Measurements from ENCODE around the gene SORL1. TPM values are rescaled to one million over a fixed set of nuclear protein-coding genes. Genes with fewer than 3 reads are reported as not detected.
"Not testable (repeated sequence)": the region's sequence is repeated elsewhere in the genome, so short reads cannot be mapped to it uniquely, and the experiment has no call there.

The SORL1 gene
- total RNA-seq, 1 donor from 2014 or later: under 0.01 TPM

- DNase-seq (ENCODE audit: low read depth in 2 of 2): no peak
These were observed 112.0 kb downstream of the SORL1 start for GRCh38 chr11:121563900-121564822.

- no peak for DNase-seq (ENCODE audit: low read depth in 2 of 2)
These were observed 113.0 kb downstream of the SORL1 start for GRCh38 chr11:121564948-121565684.

GRCh38 chr11:121566279-121567168 is 114.4 kb downstream of the SORL1 start:
- DNase-seq (ENCODE audit: low read depth in 2 of 2): no peak

- DNase-seq (ENCODE audit: low read depth in 2 of 2): no peak
These were observed 115.9 kb downstream of the SORL1 start for GRCh38 chr11:121567995-121568394.

GRCh38 chr11:121569332-121570299 is 117.5 kb downstream of the SORL1 start:
- not testable (repeated sequence) for DNase-seq (ENCODE audit: low read depth in 2 of 2)

- DNase-seq (ENCODE audit: low read depth in 2 of 2): no peak
These were observed 118.3 kb downstream of the SORL1 start for GRCh38 chr11:121570453-121570852.

- DNase-seq (ENCODE audit: low read depth in 2 of 2): no peak
These were observed 119.4 kb downstream of the SORL1 start for GRCh38 chr11:121571506-121571905.

- no peak for DNase-seq (ENCODE audit: low read depth in 2 of 2)
These were observed 120.5 kb downstream of the SORL1 start for GRCh38 chr11:121572571-121573059.

- no peak for DNase-seq (ENCODE audit: low read depth in 2 of 2)
These were observed 122.7 kb downstream of the SORL1 start for GRCh38 chr11:121574801-121575200.

GRCh38 chr11:121575250-121575962 is 123.3 kb downstream of the SORL1 start:
- no peak for DNase-seq (ENCODE audit: low read depth in 2 of 2)

GRCh38 chr11:121575963-121576290 is 123.8 kb downstream of the SORL1 start:
- DNase-seq (ENCODE audit: low read depth in 2 of 2): no peak

- no peak for DNase-seq (ENCODE audit: low read depth in 2 of 2)
These were observed 124.4 kb downstream of the SORL1 start for GRCh38 chr11:121576531-121576930.

GRCh38 chr11:121577106-121577848 is 125.2 kb downstream of the SORL1 start:
- no peak for DNase-seq (ENCODE audit: low read depth in 2 of 2)

GRCh38 chr11:121578251-121578976 is 126.3 kb downstream of the SORL1 start:
- no peak for DNase-seq (ENCODE audit: low read depth in 2 of 2)

- DNase-seq (ENCODE audit: low read depth in 2 of 2): no peak
These were observed 128.0 kb downstream of the SORL1 start for GRCh38 chr11:121580154-121580553.

GRCh38 chr11:121581607-121582006 is 129.5 kb downstream of the SORL1 start:
- no peak for DNase-seq (ENCODE audit: low read depth in 2 of 2)

- no peak for DNase-seq (ENCODE audit: low read depth in 2 of 2)
These were observed 130.2 kb downstream of the SORL1 start for GRCh38 chr11:121582296-121582695.

GRCh38 chr11:121583825-121584224 is 131.7 kb downstream of the SORL1 start:
- DNase-seq (ENCODE audit: low read depth in 2 of 2): no peak

Measured in dermis microvascular lymphatic vessel endothelial cell (primary cell).